Ishikawa (cell line): ENCODE measurements around the gene ZNF836.

Source experiments
- CEBPB ChIP-seq: IDR thresholded peaks from 2 replicates; pipeline ENCODE4 v1.6.1; 2012
- CREB1 ChIP-seq: IDR thresholded peaks from 2 replicates; pipeline ENCODE4 v1.6.1; 2012; ENCODE audit warnings: low read depth
- EP300 ChIP-seq: IDR thresholded peaks from 2 replicates; pipeline ENCODE4 v1.6.1; 2012; ENCODE audit warnings: borderline replicate concordance
- FOXM1 ChIP-seq: IDR thresholded peaks from 2 replicates; pipeline ENCODE4 v1.6.1; 2012; ENCODE audit warnings: low read depth, borderline replicate concordance
- MAX ChIP-seq: IDR thresholded peaks from 2 replicates; pipeline ENCODE4 v1.6.1; 2012
- RAD21 ChIP-seq: IDR thresholded peaks from 2 replicates; pipeline ENCODE4 v1.6.1; 2012; ENCODE audit warnings: low read depth
- REST ChIP-seq: IDR thresholded peaks from 2 replicates; pipeline ENCODE4 v1.6.1; 2012; ENCODE audit warnings: low read depth, mild to moderate bottlenecking
- TAF1 ChIP-seq: IDR thresholded peaks from 2 replicates; pipeline ENCODE4 v1.6.1; 2012; ENCODE audit warnings: low read depth, mild to moderate bottlenecking
- TCF12 ChIP-seq: IDR thresholded peaks from 2 replicates; pipeline ENCODE4 v1.6.1; 2012; ENCODE audit warnings: low read depth
- YY1 ChIP-seq: IDR thresholded peaks from 2 replicates; pipeline ENCODE4 v1.6.1; 2012; ENCODE audit warnings: low read depth
- ZBTB7A ChIP-seq: IDR thresholded peaks from 2 replicates; pipeline ENCODE4 v1.6.1; 2012; ENCODE audit warnings: low read depth

GRCh38 chr19:52212572-52213255, 41.3 kb upstream of the ZNF836 start:
- TF ChIP-seq RAD21 (no peak), TCF12 (no peak), REST (no peak), EP300 (no peak), CREB1 (no peak), FOXM1 (no peak), CEBPB (no peak), TAF1 (no peak), YY1 (no peak), ZBTB7A (no peak), MAX (no peak)
